Measurements from ENCODE around the gene MED27.

The MED27 gene

GRCh38 chr9:132046456-132046855 is 33.2 kb downstream of the MED27 start:
- DNase-seq (ENCODE audit: low read depth): no peak
- no peak overlapping the region for H3K4me3 ChIP-seq (replicated peaks; ENCODE audit: low read depth, low read length)
- TF ChIP-seq CTCF (IDR thresholded peaks at IDR 0.05; ENCODE audit: low read length, missing control alignments): no peak

GRCh38 chr9:132044176-132044875 is 35.3 kb downstream of the MED27 start:
- no peak for DNase-seq (ENCODE audit: low read depth)

GRCh38 chr9:132043708-132044107 is 36.0 kb downstream of the MED27 start:
- no peak for DNase-seq (ENCODE audit: low read depth)
- no peak overlapping the region for H3K4me3 ChIP-seq (replicated peaks; ENCODE audit: low read depth, low read length)
- TF ChIP-seq CTCF (IDR thresholded peaks at IDR 0.05; ENCODE audit: low read length, missing control alignments): no peak

More at GRCh38 chr9:132044176-132044875, 35.3 kb downstream of the MED27 start:
- TF ChIP-seq CTCF (IDR thresholded peaks at IDR 0.05; ENCODE audit: low read length, missing control alignments): no peak
- no peak overlapping the region for H3K4me3 ChIP-seq (replicated peaks; ENCODE audit: low read depth, low read length)

GRCh38 chr9:132042324-132042723 is 37.3 kb downstream of the MED27 start:
- TF ChIP-seq CTCF (IDR thresholded peaks at IDR 0.05; ENCODE audit: low read length, missing control alignments): peak; percentile 10
- H3K4me3 ChIP-seq (replicated peaks; ENCODE audit: low read depth, low read length): no peak overlapping the region
- DNase-seq (ENCODE audit: low read depth): peak; percentile 92

- DNase-seq (ENCODE audit: low read depth): no peak
- no peak for TF ChIP-seq CTCF (IDR thresholded peaks at IDR 0.05; ENCODE audit: low read length, missing control alignments)
- no peak overlapping the region for H3K4me3 ChIP-seq (replicated peaks; ENCODE audit: low read depth, low read length)
Measured at GRCh38 chr9:132041798-132042197, 37.9 kb downstream of the MED27 start.

GRCh38 chr9:132040808-132041207 is 38.9 kb downstream of the MED27 start:
- DNase-seq (ENCODE audit: low read depth): no peak
- H3K4me3 ChIP-seq (replicated peaks; ENCODE audit: low read depth, low read length): no peak overlapping the region
- TF ChIP-seq CTCF (IDR thresholded peaks at IDR 0.05; ENCODE audit: low read length, missing control alignments): no peak

- no peak for DNase-seq (ENCODE audit: low read depth)
- no peak for TF ChIP-seq CTCF (IDR thresholded peaks at IDR 0.05; ENCODE audit: low read length, missing control alignments)
- H3K4me3 ChIP-seq (replicated peaks; ENCODE audit: low read depth, low read length): no peak overlapping the region
Measured at GRCh38 chr9:132040246-132040645, 39.4 kb downstream of the MED27 start.

All from fibroblast of pulmonary artery (primary cell).